Pancreas (tissue), 10 donors: ENCODE measurements around the gene SPATA18. TPM values are rescaled to one million over a fixed set of nuclear protein-coding genes. Genes with fewer than 3 reads are reported as not detected.

Source experiments
- ATAC-seq, 4 donors: fragments of 200-7000 bp; cut with Tn5 transposase; one replicate each; pipeline versions ENCODE4 v1.8.0 to v1.9.1; 2020; ENCODE audit warnings: mild to moderate bottlenecking in 4 of 4, moderate library complexity in 4 of 4
- DNase-seq, 6 donors: peaks; one replicate each; pipeline ENCODE4 v3.0.0-alpha.2; 2020
- FAIRE-seq: peaks from 2 replicates; lab custom pipeline; 2012; peaks lifted over from hg19 to GRCh38; lab: Jason Lieb, UNC
- H3K27ac ChIP-seq, 4 donors: fragments of 200-600 bp; sonication (generic); 1 replicate in 3 of 4; 2 replicates in 1 of 4; pipeline versions ENCODE4 v1.5.0 to v1.8.0; 2020
- H3K27me3 ChIP-seq, 4 donors: fragments of 200-600 bp; one replicate each; pipeline ENCODE4 v1.8.0; 2021
- H3K36me3 ChIP-seq, 3 donors: fragments of 200-600 bp; sonication (generic) in 1 of 3; one replicate each; pipeline versions ENCODE4 v1.5.0 to v1.8.0; 2020 to 2021
- H3K4me1 ChIP-seq, 3 donors: fragments of 200-600 bp; one replicate each; pipeline ENCODE4 v1.8.0; 2021
- H3K4me3 ChIP-seq, 4 donors: fragments of 200-600 bp; sonication (generic) in 2 of 4; one replicate each; pipeline versions ENCODE4 v1.5.0 to v1.8.0; 2020 to 2021
- H3K9me3 ChIP-seq, 4 donors: fragments of 200-600 bp; one replicate each; pipeline ENCODE4 v1.8.0; 2021
- CTCF ChIP-seq, 4 donors: fragments of 200-600 bp; sonication (generic) in 3 of 4; IDR thresholded peaks; one replicate each; pipeline versions ENCODE4 v1.5.0 to v1.8.0; 2021; ENCODE audit warnings: antibody characterized with exemption in 4 of 4
- WGBS, 2 donors: extraction: QIAGEN DNeasy Blood & Tissue Kit; methylation state at CpG; one replicate each; pipeline ENCODE4 v1.1.7; 2013; 5-methylcytosine and 5-hydroxymethylcytosine counted together
- intact Hi-C, 3 donors: fragments of 100-400 bp; cut with DNase I; formaldehyde crosslinking; loops; one replicate each; pipeline versions ENCODE4 v1.11.1 to v1.14.2; 2022
- polyA plus RNA-seq, 2 donors: library from polyadenylated mRNA; stranded (reverse); fragments of 200-250 nt; gene quantifications; one replicate each; pipeline ENCODE4 v1.2.3, GENCODE V29; 2013
- total RNA-seq, 6 donors: library from RNA; stranded (reverse); fragmentation: NEBNext Ultra II Directional in 4 of 6; extraction: Animal tissue kit (Norgen Biotek cat#: 25700) in 4 of 6; gene quantifications; one replicate each; pipeline versions ENCODE4 v1.2.1 to v1.2.4, GENCODE V29; 2021 to 2023
- donor health status: healthy with polysubstance abuse.
- donor health status: DM: no; HTN: no; CAD: no; lungs with moderate emphysema.
- donor health status: DM: no; HTN: no; CAD: no.
- donor health status: control.
- donor health status: control.
- donor health status: Bipolar disorder and iron deficiency.
- donor health status: DM: yes; HTN: yes; CAD: no.
- donor health status: DM: no; HTN: no; CAD: no.
- donor health status: DM: no; HTN: no; CAD: no.
- donor health status: DM: yes; HTN: yes; CAD: no.

Gene SPATA18
- total and polyA plus RNA-seq, 8 donors, result 1.2 to 4.3 (median 3.4) TPM

GRCh38 chr4:52106660-52107059 is 55.6 kb downstream of the SPATA18 start:
- TF ChIP-seq CTCF (IDR thresholded peaks at IDR 0.05), result no peak
- Histone ChIP-seq H3K4me3 (no peak overlapping the region), H3K27ac (no peak overlapping the region), H3K4me1 (no peaks in the 10 kb centered on the region), H3K27me3 (no peaks in the 10 kb centered on the region), H3K36me3 (no peaks in the 10 kb centered on the region), H3K9me3 (no peaks in the 10 kb centered on the region)
- intact Hi-C loops, result no loop called here
- ATAC-seq, result peak in 1 of 4 donors; percentile 27
- DNase-seq, result no peak
- FAIRE-seq, result no peak
- WGBS, 2 donors, result 53 to 57% methylated on average over 5 of the region's 5 CpGs

- DNase-seq (no peak), FAIRE-seq (no peak), ATAC-seq (peak in 1 of 4 donors; percentile 53)
- no peaks in the 10 kb centered on the region for H3K4me1 ChIP-seq
- H3K4me3 ChIP-seq, result no peak overlapping the region
- no peaks in the 10 kb centered on the region for H3K36me3 ChIP-seq
- TF ChIP-seq CTCF (IDR thresholded peaks at IDR 0.05), result no peak
- H3K27me3 ChIP-seq, result no peaks in the 10 kb centered on the region
- H3K27ac ChIP-seq, result no peak overlapping the region
- 65 to 77% methylated on average over 3 of the region's 3 CpGs for WGBS, 2 donors
- no peaks in the 10 kb centered on the region for H3K9me3 ChIP-seq
- intact Hi-C loops, result no loop called here
Measured at GRCh38 chr4:52107336-52107735, 56.2 kb downstream of the SPATA18 start.

- Histone ChIP-seq H3K4me1 (no peaks in the 10 kb centered on the region), H3K27me3 (no peaks in the 10 kb centered on the region), H3K4me3 (no peak overlapping the region), H3K9me3 (no peaks in the 10 kb centered on the region), H3K27ac (no peak overlapping the region), H3K36me3 (no peaks in the 10 kb centered on the region)
- no peak for DNase-seq
- WGBS, 2 donors, result 51 to 54% methylated on average over 1 of the region's 1 CpG
- no peak for ATAC-seq
- no peak for FAIRE-seq
- no peak for TF ChIP-seq CTCF (IDR thresholded peaks at IDR 0.05)
- intact Hi-C loops, result no loop called here
Measured at GRCh38 chr4:52107745-52108144, 56.6 kb downstream of the SPATA18 start.

- TF ChIP-seq CTCF (IDR thresholded peaks at IDR 0.05), result no peak
- Histone ChIP-seq H3K36me3 (no peaks in the 10 kb centered on the region), H3K9me3 (no peaks in the 10 kb centered on the region), H3K27me3 (no peaks in the 10 kb centered on the region), H3K4me3 (no peak overlapping the region), H3K4me1 (no peaks in the 10 kb centered on the region), H3K27ac (no peak overlapping the region)
- 54% methylated on average over 1 of the region's 1 CpG for WGBS, 2 donors
- intact Hi-C loops, result no loop called here
- no peak for DNase-seq
- no peak for FAIRE-seq
- ATAC-seq, result no peak
Measured at GRCh38 chr4:52110171-52110570, 59.1 kb downstream of the SPATA18 start.

- ATAC-seq (no peak), DNase-seq (no peak), FAIRE-seq (no peak)
- H3K27me3 ChIP-seq, result no peaks in the 10 kb centered on the region
- no peak overlapping the region for H3K4me3 ChIP-seq
- no peak for TF ChIP-seq CTCF (IDR thresholded peaks at IDR 0.05)
- no peaks in the 10 kb centered on the region for H3K9me3 ChIP-seq
- intact Hi-C loops, result no loop called here
- 41 to 44% methylated on average over 1 of the region's 1 CpG for WGBS, 2 donors
- H3K4me1 ChIP-seq, result no peaks in the 10 kb centered on the region
- no peaks in the 10 kb centered on the region for H3K36me3 ChIP-seq
- H3K27ac ChIP-seq, result no peak overlapping the region
Measured at GRCh38 chr4:52111995-52112394, 60.9 kb downstream of the SPATA18 start.
